ENCODE measurements around the gene F11R. TPM values are rescaled to one million over a fixed set of nuclear protein-coding genes. Genes with fewer than 3 reads are reported as not detected.
"Not testable (repeated sequence)": the region's sequence is repeated elsewhere in the genome, so short reads cannot be mapped to it uniquely, and the experiment has no call there.

Gene F11R
- total RNA-seq, 4 donors from 2014 or later, result 31.7 to 52.8 (median 44.4) TPM

DNA sequence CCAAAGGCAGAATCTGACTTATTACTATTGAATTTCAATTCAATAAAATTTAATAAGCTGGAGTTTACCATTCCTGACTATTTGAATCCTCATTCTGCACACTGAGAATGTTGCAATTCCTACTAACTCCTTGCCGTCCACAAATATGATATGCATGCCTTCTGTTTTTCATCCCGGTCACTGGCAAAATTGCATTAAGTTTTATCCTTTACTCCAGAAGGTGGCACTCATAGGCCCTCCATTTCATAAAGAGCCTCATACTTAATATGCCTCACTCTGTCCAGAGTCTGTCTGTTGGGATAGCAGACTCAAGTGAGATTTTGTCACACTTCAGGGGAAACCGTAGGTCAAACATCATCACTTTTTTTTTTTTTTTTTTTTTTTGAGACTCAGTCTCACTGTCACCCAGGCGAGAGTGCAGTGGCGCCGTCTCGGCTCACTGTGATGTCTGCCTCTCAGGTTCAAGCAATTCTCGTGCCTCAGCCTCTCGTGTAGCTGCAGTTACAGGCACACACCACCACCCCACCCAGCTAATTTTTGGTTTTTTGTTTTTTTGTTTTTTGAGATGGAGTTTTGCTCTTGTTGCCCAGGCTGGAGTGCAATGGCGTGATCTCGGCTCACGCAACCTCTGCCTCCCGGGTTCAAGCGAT is 27.3 kb downstream of the F11R start:
- TF ChIP-seq CTCF (IDR thresholded peaks at IDR 0.05), result peak in 1 of 3 donors; percentile 41
- DNase-seq (ENCODE audit: low spot score) (no peak), ATAC-seq (ENCODE audit: low FRiP score) (peak; percentile 64)

GRCh38 chr1:160992036-160992435 is 28.9 kb downstream of the F11R start:
- not testable (repeated sequence) for ATAC-seq (ENCODE audit: low FRiP score); DNase-seq (ENCODE audit: low spot score)

DNA sequence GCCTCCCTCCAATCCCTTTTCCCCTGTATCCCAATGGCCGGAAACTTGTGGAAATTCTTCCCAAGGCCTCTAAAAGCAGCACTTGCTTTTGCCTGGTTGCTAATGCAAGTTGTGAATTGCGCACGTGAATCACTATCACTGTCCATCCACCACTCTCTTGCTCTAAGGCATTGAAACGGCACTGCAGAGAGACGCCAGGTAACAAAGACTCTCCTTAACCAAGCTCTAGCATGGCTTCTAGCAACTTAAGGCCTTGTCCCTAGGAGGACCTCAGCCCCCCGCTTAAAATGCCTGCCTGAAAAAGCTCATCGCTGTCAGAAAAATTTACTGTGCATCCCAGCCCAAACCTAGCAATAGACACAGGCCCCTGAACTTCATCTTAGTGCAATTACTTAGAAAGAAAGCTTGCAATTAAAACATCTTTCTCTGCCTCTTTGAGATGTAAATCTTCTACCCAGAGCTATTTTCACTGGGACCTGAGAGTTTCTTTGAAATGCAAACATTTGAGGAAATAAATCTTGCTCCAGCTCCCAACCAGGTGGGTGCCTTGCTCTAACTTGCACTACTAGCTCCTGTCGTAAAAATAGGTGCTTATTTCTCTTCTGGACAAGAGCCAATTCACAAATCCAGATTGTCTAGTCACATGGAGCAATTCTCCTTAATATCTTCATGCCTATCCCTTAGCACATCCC is 33.4 kb downstream of the F11R start:
- ATAC-seq (ENCODE audit: low FRiP score), result no peak
- TF ChIP-seq CTCF (IDR thresholded peaks at IDR 0.05), result no peak
- no peak for DNase-seq (ENCODE audit: low spot score)

DNA sequence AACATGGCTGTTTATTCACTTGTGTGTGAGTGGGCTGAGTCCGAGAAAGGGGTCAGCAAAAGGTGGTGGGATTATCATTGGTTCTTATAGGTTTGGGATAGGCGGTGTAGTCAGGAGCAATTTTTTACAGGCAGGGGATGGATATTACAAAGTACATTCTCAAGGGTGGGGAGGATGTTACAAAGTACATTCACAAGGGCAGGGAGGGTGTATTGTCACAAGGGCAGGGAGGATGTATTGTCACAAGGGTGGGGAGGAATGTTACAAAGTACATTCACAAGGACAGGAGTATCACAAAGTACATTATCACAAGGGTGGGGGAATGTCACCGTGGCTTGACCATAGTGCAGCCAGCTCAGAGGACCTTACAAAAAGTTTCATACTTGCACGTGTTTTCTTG is 35.2 kb downstream of the F11R start:
- TF ChIP-seq CTCF (IDR thresholded peaks at IDR 0.05), result no peak
- no peak for ATAC-seq (ENCODE audit: low FRiP score)
- DNase-seq (ENCODE audit: low spot score), result no peak

GRCh38 chr1:160981584-160982411 is 39.2 kb downstream of the F11R start:
- ATAC-seq (ENCODE audit: low FRiP score), result no peak
- no peak for DNase-seq (ENCODE audit: low spot score)
- no peak for TF ChIP-seq CTCF (IDR thresholded peaks at IDR 0.05)

GRCh38 chr1:160979286-160979685 is 41.7 kb downstream of the F11R start:
- TF ChIP-seq CTCF (IDR thresholded peaks at IDR 0.05), result no peak
- ATAC-seq (ENCODE audit: low FRiP score) (no peak), DNase-seq (ENCODE audit: low spot score) (no peak)

GRCh38 chr1:160978510-160978927 is 42.4 kb downstream of the F11R start:
- TF ChIP-seq CTCF (IDR thresholded peaks at IDR 0.05), result no peak
- ATAC-seq (ENCODE audit: low FRiP score) (no peak), DNase-seq (ENCODE audit: low spot score) (no peak)

All from omental fat pad (tissue), 4 donors.